Measurements from ENCODE around the gene ATP9B.

DNA sequence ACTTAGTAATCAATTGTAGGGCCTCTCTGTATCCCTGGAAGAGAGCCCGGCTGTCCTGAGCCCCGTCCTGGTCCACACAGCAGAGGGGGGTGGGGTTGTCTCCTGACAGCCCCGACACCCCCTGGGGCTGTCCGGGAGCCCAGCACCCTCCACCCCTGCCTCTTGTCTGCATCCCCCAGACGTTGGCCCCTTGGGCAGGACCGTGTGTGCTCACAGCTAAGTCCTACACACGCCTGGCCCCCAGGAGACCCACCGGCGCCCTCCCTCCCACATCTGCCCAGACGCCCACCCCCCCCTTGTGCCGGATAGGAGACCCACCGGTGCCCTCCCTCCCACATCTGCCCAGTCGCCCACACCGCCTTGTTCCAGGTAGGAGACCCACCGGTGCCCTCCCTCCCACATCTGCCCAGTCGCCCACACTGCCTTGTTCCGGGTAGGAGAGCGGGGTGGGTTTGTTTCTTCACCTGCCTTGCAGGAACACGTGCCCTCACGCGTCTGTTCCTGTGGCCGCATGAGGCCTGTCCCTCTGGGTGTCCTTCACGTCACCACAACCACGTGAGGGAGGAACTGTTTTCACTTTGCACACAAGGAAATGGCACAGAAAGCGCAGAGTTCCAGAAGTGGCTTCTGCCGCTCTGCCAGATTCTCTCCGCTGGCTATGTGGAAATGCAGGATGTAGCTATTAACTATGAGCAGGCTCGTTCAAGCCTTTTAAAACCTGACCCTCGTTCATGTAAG, 265.5 kb downstream of the ATP9B start:
- TF ChIP-seq POLR2A (IDR thresholded peaks at IDR 0.05) (no peak), EP300 (IDR thresholded peaks at IDR 0.05) (no peak)
- TF ChIP-seq, protein P1, sequence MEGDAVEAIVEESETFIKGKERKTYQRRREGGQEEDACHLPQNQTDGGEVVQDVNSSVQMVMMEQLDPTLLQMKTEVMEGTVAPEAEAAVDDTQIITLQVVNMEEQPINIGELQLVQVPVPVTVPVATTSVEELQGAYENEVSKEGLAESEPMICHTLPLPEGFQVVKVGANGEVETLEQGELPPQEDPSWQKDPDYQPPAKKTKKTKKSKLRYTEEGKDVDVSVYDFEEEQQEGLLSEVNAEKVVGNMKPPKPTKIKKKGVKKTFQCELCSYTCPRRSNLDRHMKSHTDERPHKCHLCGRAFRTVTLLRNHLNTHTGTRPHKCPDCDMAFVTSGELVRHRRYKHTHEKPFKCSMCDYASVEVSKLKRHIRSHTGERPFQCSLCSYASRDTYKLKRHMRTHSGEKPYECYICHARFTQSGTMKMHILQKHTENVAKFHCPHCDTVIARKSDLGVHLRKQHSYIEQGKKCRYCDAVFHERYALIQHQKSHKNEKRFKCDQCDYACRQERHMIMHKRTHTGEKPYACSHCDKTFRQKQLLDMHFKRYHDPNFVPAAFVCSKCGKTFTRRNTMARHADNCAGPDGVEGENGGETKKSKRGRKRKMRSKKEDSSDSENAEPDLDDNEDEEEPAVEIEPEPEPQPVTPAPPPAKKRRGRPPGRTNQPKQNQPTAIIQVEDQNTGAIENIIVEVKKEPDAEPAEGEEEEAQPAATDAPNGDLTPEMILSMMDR (IDR thresholded peaks at IDR 0.05), result no peak

Data from ovary (tissue), 3 donors.